ENCODE data around the gene SEMA5B.

DNA sequence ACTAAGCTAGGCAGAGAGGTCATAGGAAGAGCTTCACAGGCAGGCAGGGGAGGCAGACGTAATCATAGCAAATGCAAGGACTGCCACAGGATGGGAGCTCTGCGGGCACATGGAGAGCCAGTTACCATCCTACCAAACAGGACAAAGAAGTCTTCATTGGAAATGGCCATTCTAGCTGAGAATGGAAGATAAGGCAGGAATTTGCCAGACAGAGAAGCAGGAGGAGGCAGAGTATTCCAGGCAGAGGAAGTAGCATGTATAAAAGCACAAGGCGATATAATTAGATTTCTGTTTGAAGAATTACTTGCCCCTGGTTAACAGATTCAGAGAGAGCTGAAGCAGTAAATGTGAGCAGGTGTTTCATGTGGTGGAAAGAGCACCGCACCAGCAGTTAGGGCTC, 3.5 kb upstream of the SEMA5B start:
- TF ChIP-seq POLR2AphosphoS5 (IDR thresholded peaks at IDR 0.05; ENCODE audit: borderline replicate concordance, low read depth, low read length) (no peak), EZH2 (IDR thresholded peaks at IDR 0.05) (no peak), FOXP2 (optimal IDR thresholded peaks at IDR 0.05; ENCODE audit: control extremely low read depth, extremely low read length, insufficient read depth) (no peak)

Data from SK-N-MC (cell line).